AG09319 (cell line): ENCODE data around the gene FKBP7.
"Not testable (repeated sequence)": the region's sequence is repeated elsewhere in the genome, so short reads cannot be mapped to it uniquely, and the experiment has no call there.

Source experiments
- DNase-seq: peaks from one replicate; pipeline ENCODE4 v3.0.0-alpha.2; 2010; ENCODE audit warnings: low read depth; ENCODE audit errors: extremely low read depth
- CTCF ChIP-seq: IDR thresholded peaks from 2 replicates; pipeline ENCODE4 v1.5.1; 2011; ENCODE audit warnings: low read depth, mild to moderate bottlenecking, inconsistent platforms, low read length, moderate library complexity

FKBP7 gene

GRCh38 chr2:178426388-178426787 is 52.0 kb downstream of the FKBP7 start:
- no peak for DNase-seq

GRCh38 chr2:178425255-178425827 is 53.1 kb downstream of the FKBP7 start:
- no peak for DNase-seq
- TF ChIP-seq CTCF: no peak

More at GRCh38 chr2:178426388-178426787, 52.0 kb downstream of the FKBP7 start:
- TF ChIP-seq CTCF: no peak

- DNase-seq: not testable (repeated sequence)
Observed at GRCh38 chr2:178423746-178424145, 54.7 kb downstream of the FKBP7 start.

GRCh38 chr2:178422097-178422496 is 56.3 kb downstream of the FKBP7 start:
- no peak for DNase-seq
- no peak for TF ChIP-seq CTCF

GRCh38 chr2:178420463-178420999 is 57.9 kb downstream of the FKBP7 start:
- DNase-seq: no peak
- no peak for TF ChIP-seq CTCF

GRCh38 chr2:178419123-178419522 is 59.3 kb downstream of the FKBP7 start:
- peak; percentile 33 for TF ChIP-seq CTCF

GRCh38 chr2:178418426-178418825 is 60.0 kb downstream of the FKBP7 start:
- no peak for TF ChIP-seq CTCF
- DNase-seq: no peak

More at GRCh38 chr2:178419123-178419522, 59.3 kb downstream of the FKBP7 start:
- no peak for DNase-seq

GRCh38 chr2:178417916-178418315 is 60.5 kb downstream of the FKBP7 start:
- no peak for DNase-seq
- TF ChIP-seq CTCF: no peak
